HUES6 (cell line): Measurements from ENCODE around the gene ALKBH3.

ENCODE experiments used
- H3K27ac ChIP-seq: 2 replicates; pipeline ENCODE4 v1.7.0; 2013; ENCODE audit warnings: low read depth, mild to moderate bottlenecking, low read length, inconsistent platforms
- H3K27me3 ChIP-seq: 2 replicates; pipeline ENCODE4 v1.6.1; 2013; ENCODE audit warnings: low read length; ENCODE audit not compliant: control insufficient read depth, insufficient read depth
- H3K36me3 ChIP-seq: 2 replicates; pipeline ENCODE4 v1.6.1; 2013; ENCODE audit warnings: low read length; ENCODE audit not compliant: control insufficient read depth, insufficient read depth
- H3K4me1 ChIP-seq: 2 replicates; pipeline ENCODE4 v1.6.1; 2013; ENCODE audit warnings: low read length; ENCODE audit not compliant: control insufficient read depth, insufficient read depth
- H3K4me3 ChIP-seq: 2 replicates; pipeline ENCODE4 v1.5.1; 2013; ENCODE audit warnings: low read depth, low read length
- H3K9ac ChIP-seq: one replicate; pipeline ENCODE4 v1.6.1; 2013; ENCODE audit warnings: mild to moderate bottlenecking, low read length
- H3K9me3 ChIP-seq: 2 replicates; pipeline ENCODE4 v1.6.1; 2013; ENCODE audit warnings: low read depth, low read length; ENCODE audit not compliant: control insufficient read depth, insufficient read depth

The ALKBH3 gene

DNA sequence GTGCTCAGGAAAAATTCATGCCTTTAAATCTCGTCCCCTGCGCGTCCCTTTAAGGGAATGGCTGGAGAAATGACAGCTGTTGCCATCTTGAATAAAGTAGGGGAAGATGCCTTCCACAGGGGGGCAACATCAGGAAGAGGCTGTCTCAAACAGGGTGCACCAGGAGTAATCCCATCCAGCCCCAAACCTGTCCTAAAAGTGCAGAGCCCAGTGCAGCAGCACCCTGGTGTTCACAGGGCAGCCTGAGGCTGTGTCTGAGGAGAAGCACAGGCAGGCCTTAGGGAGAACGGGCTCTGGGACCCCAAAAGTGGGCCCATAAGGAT is 51.0 kb downstream of the ALKBH3 start:
- H3K27ac ChIP-seq = no peak overlapping the region

DNA sequence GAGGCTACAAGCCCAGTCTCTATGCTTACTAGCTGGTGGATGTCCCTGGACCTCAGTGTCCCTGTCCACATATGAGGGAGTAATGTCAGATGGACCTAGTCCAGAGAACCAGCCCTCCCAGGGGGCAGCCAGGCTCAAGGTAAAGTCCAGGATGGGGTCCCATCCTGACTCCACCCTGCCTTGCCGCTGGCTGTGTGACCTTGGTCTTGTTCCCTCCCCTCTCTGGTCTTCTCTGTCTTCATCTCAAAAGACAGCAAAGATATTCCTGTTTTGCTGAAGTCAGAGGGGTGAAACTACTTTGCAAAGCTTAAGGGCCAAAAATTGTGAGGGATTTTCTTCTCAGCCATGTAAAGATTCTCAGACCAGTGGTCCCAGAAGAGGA is 52.6 kb downstream of the ALKBH3 start:
- Histone ChIP-seq H3K9ac (no peak overlapping the region), H3K4me1 (peaks cover 28% of the 10 kb centered on the region), H3K27me3 (peaks cover 10% of the 10 kb centered on the region; the same call in 1 of the 2 replicates), H3K27ac (no peak overlapping the region), H3K36me3 (no peaks in the 10 kb centered on the region), H3K9me3 (no peaks in the 10 kb centered on the region), H3K4me3 (no peak overlapping the region)

More for the DNA sequence above, 51.0 kb downstream of the ALKBH3 start:
- Histone ChIP-seq H3K36me3 (no peaks in the 10 kb centered on the region), H3K27me3 (no peaks in the 10 kb centered on the region), H3K9me3 (no peaks in the 10 kb centered on the region), H3K4me3 (no peak overlapping the region), H3K4me1 (peaks cover 36% of the 10 kb centered on the region), H3K9ac (no peak overlapping the region)

DNA sequence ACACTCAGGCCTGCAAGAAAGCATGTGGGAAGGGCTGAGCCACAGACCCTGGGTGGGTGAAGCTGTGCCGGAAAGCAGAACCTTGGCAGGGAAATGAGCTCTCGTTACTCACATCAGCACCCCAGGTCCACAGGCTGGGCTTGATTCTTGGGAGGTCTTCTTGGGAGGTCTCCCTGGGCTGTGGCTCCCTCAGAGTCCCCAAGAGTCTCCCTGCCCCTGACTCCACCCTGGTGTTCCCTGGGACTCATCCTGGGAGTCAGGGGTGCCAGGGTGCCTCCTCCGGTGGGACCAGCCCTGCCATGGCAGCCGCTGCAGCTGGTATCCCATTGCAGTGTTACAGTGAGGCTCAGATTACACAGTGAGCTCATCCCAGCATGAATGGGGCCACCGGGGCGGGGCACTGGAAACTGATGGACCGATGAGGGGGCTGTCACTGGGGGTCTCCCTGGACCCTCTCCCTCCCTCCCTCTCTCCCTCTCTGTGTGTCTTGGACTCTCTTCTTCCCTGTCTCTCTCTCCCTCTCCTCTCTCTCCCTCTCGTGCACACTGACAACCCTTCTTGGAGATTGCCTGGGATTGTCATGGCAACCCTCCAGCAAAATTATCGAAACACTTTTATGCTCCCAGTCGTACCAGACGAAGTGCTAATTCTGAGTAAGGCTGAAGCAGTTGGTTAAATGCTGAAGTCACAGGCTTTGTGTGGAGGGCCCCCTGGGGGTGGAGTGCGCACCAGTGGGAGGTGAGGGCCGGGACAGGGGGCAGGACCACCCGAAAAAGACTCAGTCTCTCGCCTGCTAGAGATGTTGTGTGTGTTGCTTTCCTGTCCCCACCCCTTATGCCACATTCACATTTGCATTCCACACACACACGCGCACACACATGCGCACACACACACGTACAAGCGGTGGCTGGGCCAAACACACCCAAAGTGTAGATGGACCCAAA is 53.2 kb downstream of the ALKBH3 start:
- Histone ChIP-seq H3K4me3 (no peak overlapping the region), H3K36me3 (no peaks in the 10 kb centered on the region), H3K4me1 (peaks cover 28% of the 10 kb centered on the region), H3K9ac (no peak overlapping the region), H3K9me3 (no peaks in the 10 kb centered on the region), H3K27ac (no peak overlapping the region), H3K27me3 (peaks cover 10% of the 10 kb centered on the region)

DNA sequence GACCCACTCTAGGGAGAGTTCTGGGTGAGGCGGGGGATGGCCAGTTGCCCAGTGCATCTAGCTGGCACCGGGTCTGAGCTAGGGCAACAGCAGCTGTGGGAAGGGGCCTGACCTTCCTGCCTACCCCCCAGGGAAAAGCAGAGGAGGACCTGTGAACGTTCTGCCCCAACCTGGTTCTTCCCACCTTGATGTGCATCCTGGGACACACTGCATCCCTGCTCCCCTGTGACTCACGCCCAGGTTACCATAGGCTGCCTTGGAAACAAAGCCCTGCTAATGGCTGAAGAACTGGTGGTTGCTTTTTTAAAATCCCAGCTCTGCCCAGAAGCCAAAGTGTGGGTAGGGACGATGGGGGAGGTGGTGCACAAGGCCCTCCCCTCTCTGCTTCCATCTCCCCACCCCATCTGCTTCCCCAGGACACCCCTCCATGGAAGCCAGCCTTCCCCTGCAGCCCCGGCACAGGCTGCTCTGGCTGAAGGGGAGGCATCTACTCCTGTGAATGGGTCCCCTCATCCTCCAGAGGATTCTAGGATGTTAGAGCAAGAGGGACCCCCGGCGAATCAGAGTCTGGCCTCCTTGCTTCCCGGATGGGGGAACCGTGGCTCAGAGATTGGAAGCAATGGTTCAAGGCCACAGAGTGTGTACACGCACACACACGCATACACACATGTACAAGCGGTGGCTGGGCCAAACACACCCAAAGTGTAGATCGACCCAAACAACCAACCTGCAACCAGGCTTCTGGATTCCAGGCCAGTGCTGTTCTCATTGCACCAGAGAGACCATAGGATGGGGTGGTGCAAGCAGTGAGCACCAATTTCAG is 54.2 kb downstream of the ALKBH3 start:
- peaks cover 10% of the 10 kb centered on the region for H3K27me3 ChIP-seq
- no peak overlapping the region for H3K27ac ChIP-seq
- H3K36me3 ChIP-seq = no peaks in the 10 kb centered on the region
- no peak overlapping the region for H3K9ac ChIP-seq
- peaks cover 28% of the 10 kb centered on the region for H3K4me1 ChIP-seq
- H3K4me3 ChIP-seq = no peak overlapping the region
- no peaks in the 10 kb centered on the region for H3K9me3 ChIP-seq

DNA sequence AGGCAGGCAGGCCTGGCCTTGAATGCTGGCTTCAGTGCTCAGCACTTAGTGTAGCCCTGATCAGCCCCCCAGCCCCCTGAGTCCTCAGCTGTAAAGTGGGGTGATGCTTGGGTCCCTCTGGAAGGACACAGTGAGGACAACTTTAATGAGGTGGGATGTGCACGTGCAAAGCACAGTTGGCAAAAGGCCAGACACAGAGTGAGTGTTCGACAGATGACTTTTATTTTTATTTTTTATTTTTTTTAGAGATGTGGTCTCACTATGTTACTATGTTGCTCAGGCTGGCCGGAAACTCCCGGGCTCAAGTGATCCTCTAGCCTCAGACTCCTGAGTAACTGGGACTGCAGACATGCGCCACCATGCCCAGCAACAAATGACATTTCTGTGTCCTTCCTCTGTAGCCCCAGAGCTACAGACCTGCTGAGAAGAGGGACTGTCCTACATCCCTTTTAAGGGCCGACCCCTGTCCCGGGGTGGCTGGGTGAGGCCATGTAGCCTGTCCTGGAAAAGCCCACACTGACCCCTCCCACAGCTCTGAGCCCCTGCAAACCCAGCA is 54.9 kb downstream of the ALKBH3 start:
- H3K27ac ChIP-seq = no peak overlapping the region
- no peak overlapping the region for H3K4me3 ChIP-seq
- peaks cover 13% of the 10 kb centered on the region for H3K27me3 ChIP-seq
- H3K9ac ChIP-seq = no peak overlapping the region
- H3K36me3 ChIP-seq = no peaks in the 10 kb centered on the region
- H3K9me3 ChIP-seq = no peaks in the 10 kb centered on the region
- peaks cover 28% of the 10 kb centered on the region for H3K4me1 ChIP-seq

DNA sequence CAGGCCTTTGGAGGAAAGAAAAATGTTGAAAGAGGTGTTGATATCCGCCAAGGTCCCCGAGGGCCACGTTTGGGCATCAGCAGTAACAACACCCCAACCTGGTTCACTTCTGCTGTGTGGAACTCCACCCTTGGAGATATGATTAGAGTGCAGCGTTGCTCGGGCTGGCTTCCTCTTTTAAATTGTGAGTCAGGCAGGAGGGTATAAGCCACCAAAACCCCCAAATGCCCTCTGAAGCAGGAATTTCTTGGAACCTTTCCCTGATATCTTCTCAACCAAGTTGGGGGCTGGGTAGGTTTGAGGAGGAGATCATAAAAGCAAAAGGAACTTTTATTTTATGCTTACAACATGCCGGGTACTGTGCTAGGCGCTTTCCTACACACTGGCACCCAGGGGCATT is 55.4 kb downstream of the ALKBH3 start:
- no peak overlapping the region for H3K27ac ChIP-seq
- H3K36me3 ChIP-seq = no peaks in the 10 kb centered on the region
- no peak overlapping the region for H3K9ac ChIP-seq
- H3K9me3 ChIP-seq = no peaks in the 10 kb centered on the region
- no peak overlapping the region for H3K4me3 ChIP-seq
- peaks cover 19% of the 10 kb centered on the region for H3K27me3 ChIP-seq
- H3K4me1 ChIP-seq = peaks cover 28% of the 10 kb centered on the region

DNA sequence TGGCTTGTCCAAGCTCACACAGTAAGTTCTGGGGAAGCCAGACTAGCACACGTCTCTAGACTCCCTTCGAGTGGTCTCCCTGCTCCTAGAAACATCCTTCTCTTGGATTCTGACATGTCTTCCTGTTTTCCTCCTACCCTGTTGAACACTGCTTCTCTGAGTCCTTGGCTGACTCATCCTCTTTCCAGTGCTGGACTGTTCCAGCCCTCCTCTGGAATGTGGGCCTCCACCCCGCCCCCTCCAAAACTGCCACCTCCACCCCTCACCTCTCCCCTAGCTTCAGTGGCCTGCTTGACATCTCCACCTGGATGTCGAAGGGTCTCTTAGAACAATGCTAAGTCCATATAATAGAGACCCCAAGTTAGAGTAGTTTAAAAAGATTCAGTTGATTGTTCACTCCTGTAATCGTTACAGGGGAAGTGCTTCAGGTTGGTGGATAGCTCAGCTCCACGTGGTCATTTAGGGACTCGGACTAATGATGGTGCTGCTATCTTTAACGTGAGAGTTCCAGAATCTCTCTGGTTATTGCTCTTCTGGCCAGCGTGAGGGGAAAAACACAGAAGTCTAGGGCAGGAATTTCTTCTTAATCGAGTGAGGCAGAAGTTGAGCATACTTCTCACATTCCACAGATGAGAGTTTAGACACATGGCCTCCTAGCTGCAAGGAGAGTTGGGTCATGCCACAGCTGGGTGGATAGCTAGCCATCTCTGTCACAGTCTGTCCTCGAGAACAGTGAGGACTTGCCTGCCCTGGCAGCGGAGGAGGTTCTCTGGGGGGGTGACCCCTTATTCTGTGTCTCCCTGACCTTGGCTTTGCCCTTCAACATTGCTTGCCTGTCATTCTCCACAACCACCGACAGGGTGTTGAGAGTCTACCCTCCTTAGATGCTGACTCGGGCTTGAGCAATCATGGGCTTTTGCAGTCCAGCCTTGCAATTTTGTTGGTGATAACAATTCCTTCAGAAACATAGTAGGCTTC is 57.1 kb downstream of the ALKBH3 start:
- peaks cover 24% of the 10 kb centered on the region for H3K4me1 ChIP-seq
- H3K36me3 ChIP-seq = no peaks in the 10 kb centered on the region
- H3K27me3 ChIP-seq = peaks cover 31% of the 10 kb centered on the region
- H3K9ac ChIP-seq = no peak overlapping the region
- no peaks in the 10 kb centered on the region for H3K9me3 ChIP-seq
- no peak overlapping the region for H3K27ac ChIP-seq
- H3K4me3 ChIP-seq = no peak overlapping the region

DNA sequence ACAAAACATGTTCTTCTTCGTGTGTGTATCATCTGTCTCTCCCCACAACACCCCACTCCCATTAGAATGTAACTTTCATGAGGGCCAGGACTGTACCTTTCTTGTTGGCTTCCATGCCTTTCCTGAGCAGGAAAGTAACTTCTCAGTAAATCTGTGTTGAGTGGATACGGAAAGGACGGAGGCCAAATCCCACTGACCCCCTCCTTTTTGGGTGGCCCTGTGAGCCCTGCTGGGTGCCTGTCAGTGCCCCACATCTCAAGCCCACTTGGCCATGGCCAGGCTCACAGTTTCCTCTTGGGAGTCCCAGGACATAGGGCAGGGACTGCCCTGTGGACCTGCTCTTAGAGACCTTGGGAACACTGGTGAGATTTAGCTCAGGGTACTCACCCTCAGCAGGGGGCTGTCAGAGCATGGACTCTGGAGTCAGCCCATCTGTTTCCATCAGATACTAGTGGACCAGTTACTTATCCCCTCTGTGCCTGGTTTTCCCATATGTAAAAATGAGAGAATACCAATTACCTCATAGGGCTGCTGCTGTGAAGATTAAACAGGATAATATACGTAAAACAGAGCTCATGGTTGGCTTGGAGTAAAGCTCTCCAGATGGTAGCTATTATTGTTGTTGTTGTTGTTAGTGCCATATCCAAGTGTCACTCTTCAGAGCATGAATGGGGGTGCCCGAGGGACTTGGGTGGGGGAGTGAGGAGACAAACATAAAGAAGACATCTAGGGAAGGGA is 60.8 kb downstream of the ALKBH3 start:
- Histone ChIP-seq H3K9ac (no peak overlapping the region), H3K9me3 (no peaks in the 10 kb centered on the region), H3K27me3 (peaks cover 63% of the 10 kb centered on the region), H3K4me3 (peak overlapping the region; percentile 58), H3K36me3 (no peaks in the 10 kb centered on the region), H3K27ac (no peak overlapping the region), H3K4me1 (peaks cover 6% of the 10 kb centered on the region; the same call in 1 of the 2 replicates)

DNA sequence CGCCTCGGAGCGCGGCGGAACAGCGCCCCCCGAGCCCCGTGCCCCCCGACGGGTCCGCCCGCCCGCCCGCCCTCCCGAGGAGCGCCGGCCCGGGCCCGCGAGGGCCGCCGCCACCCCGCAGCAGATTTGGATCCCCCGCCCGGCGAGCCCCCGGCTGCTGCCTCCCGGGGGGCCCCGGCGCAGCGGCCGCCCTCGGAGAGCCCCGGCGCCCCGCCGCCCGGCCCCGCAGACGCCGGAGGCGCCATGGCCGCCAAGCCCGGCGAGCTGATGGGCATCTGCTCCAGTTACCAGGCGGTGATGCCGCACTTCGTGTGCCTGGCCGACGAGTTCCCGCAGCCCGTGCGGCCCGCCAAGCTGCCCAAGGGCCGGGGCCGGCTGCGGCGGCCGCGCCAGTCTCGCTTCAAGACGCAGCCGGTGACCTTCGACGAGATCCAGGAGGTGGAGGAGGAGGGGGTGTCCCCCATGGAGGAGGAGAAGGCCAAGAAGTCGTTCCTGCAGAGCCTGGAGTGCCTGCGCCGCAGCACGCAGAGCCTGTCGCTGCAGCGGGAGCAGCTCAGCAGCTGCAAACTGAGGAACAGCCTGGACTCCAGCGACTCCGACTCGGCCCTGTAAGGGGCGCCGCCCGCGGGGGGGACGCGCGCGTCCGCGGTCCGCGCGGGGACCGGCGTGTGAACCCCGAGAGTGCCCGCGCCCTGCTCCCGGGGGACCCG is 62.2 kb downstream of the ALKBH3 start:
- H3K27ac ChIP-seq = no peak overlapping the region
- H3K9me3 ChIP-seq = no peaks in the 10 kb centered on the region
- H3K4me1 ChIP-seq = peaks cover 11% of the 10 kb centered on the region
- H3K27me3 ChIP-seq = peaks cover 57% of the 10 kb centered on the region
- H3K36me3 ChIP-seq = no peaks in the 10 kb centered on the region
- H3K9ac ChIP-seq = peak overlapping the region; percentile 54
- peak overlapping the region; percentile 69 for H3K4me3 ChIP-seq
